HG03575 (cell line): ENCODE results near the gene RASGRP2.

Experiments used
- ATAC-seq: cut with Tn5 transposase; IDR thresholded peaks from one replicate; pipeline ENCODE4 v1.9.1; 2021; ENCODE audit not compliant: unreplicated experiment, insufficient number of reproducible peaks, low FRiP score; ENCODE audit errors: extremely low read depth

Gene RASGRP2

GRCh38 chr11:64723117-64723906 lies 20.6 kb downstream of the RASGRP2 start, which contains the start of gene NRXN2:
TSS of gene NRXN2 (minus strand) at chr11:64723197. CDS start at chr11:64713699, 9,498 bp downstream.
- no peak for ATAC-seq

- ATAC-seq = no peak
Measured at GRCh38 chr11:64722141-64723065, 21.5 kb downstream of the RASGRP2 start.

GRCh38 chr11:64721359-64721699 lies 22.6 kb downstream of the RASGRP2 start:
- ATAC-seq = no peak

GRCh38 chr11:64720640-64721358 lies 23.1 kb downstream of the RASGRP2 start:
- ATAC-seq = no peak

GRCh38 chr11:64720167-64720566 lies 23.8 kb downstream of the RASGRP2 start:
- ATAC-seq = no peak

GRCh38 chr11:64719406-64719805 lies 24.5 kb downstream of the RASGRP2 start:
- ATAC-seq = no peak

- no peak for ATAC-seq
Measured at GRCh38 chr11:64718780-64719124, 25.2 kb downstream of the RASGRP2 start.

- no peak for ATAC-seq
Measured at GRCh38 chr11:64718084-64718779, 25.7 kb downstream of the RASGRP2 start.

GRCh38 chr11:64717268-64717578 lies 26.7 kb downstream of the RASGRP2 start:
- ATAC-seq = no peak

- no peak for ATAC-seq
Measured at GRCh38 chr11:64716473-64717267, 27.3 kb downstream of the RASGRP2 start.

- ATAC-seq = no peak
Measured at GRCh38 chr11:64715756-64716472, 28.0 kb downstream of the RASGRP2 start.

- no peak for ATAC-seq
Measured at GRCh38 chr11:64715110-64715509, 28.8 kb downstream of the RASGRP2 start.

GRCh38 chr11:64714666-64715065 lies 29.3 kb downstream of the RASGRP2 start:
- no peak for ATAC-seq

- ATAC-seq = no peak
Measured at GRCh38 chr11:64713781-64714363, 30.1 kb downstream of the RASGRP2 start.

- no peak for ATAC-seq
Measured at GRCh38 chr11:64713016-64713707, 30.8 kb downstream of the RASGRP2 start.

- no peak for ATAC-seq
Measured at GRCh38 chr11:64712430-64713015, 31.4 kb downstream of the RASGRP2 start.

- ATAC-seq = no peak
Measured at GRCh38 chr11:64711956-64712362, 32.0 kb downstream of the RASGRP2 start.
